Measurements from ENCODE around the gene TANC1. TPM values are rescaled to one million over a fixed set of nuclear protein-coding genes. Genes with fewer than 3 reads are reported as not detected.

TANC1 gene
- total RNA-seq, 2 experiments from 2014 or later: 0.89 to 1.1 TPM

DNA sequence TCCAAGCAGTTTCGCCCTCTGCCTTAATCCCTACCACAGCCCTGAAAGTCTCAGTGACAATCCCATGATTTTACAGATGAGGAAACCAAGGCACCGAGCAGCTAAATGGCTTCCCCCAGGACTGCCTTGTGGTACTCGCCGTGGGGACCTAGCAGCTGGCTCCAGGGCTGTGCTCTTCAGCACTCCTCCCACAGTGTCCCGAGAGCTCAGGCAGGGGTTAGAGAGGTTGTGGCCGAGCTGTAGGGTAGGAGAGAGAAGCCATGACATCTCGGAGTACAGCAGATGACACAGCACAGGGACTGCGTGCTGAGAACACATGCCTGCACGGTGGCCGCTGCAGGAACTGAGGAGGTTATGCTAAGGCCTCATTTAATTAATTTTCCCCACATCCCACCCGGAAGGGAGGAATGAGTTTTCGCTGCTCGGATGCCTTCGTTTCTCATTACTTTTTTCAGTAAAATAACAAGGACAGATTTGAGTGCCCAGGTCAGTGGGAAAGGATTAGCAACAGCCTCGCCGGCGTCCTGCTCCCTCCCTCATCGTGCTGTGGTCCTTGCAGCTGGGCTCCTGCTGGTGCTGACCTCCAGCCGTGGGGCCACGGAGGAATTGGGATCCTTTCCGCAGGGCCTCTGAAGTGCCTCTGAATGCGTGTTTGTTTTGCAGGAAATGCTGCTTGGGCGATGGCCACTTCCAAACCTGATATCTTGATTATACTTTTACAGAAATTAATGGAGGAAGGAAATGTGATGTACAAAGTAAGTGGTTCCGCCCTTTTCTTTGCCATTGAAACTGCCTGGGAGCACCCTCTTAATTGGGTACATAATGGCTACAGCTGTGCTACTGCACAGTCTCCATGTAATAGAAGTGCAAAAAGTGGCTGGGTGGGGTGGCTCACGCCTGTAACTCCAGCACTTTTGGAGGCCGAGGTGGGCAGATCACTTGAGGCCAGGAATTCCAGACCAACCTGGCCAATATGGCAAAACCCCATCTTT, 256.9 kb downstream of the TANC1 start:
- ChIA-PET POLR2A (no interaction called here), CTCF (no interaction called here)
- peaks cover 29% of the 10 kb centered on the region for H3K4me1 Mint-ChIP-seq
- peaks cover 2% of the 10 kb centered on the region for H3K27me3 Mint-ChIP-seq
- no peak for ATAC-seq
- no peaks in the 10 kb centered on the region for H3K9me3 Mint-ChIP-seq (ENCODE audit: low read depth)
- no peak overlapping the region for H3K27ac Mint-ChIP-seq
- no peak overlapping the region for H3K4me3 Mint-ChIP-seq
- no peaks in the 10 kb centered on the region for H3K36me3 Mint-ChIP-seq (ENCODE audit: low read depth)
- intact Hi-C loops (cut with DNase I, micrococcal nuclease): no loop called here
- DNase-seq: no peak

DNA sequence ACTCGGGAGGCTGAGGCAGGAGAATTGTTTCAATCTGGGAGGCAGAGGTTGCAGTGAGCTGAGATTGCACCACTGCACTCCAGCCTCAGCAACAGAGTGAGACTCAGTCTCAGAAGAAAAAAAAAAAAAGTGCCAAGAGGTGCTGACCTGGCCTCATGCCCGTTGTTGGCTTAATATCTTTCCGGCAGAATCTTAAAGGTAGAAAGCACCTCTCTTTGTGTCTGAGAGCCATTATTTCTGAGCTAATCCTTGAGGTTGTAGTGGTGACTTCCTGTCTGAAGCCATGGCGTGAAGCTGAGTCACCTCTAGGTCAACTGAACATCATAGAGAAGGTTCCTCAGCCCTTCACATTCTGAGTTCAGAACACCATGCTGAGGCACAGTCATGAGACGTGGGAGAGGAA, 257.6 kb downstream of the TANC1 start:
- DNase-seq (peak; percentile 44), ATAC-seq (peak; percentile 98)
- Mint-ChIP-seq H3K4me3 (no peak overlapping the region), H3K9me3 (ENCODE audit: low read depth) (no peaks in the 10 kb centered on the region), H3K27me3 (peaks cover 2% of the 10 kb centered on the region), H3K27ac (no peak overlapping the region), H3K36me3 (ENCODE audit: low read depth) (no peaks in the 10 kb centered on the region), H3K4me1 (peaks cover 29% of the 10 kb centered on the region)
- POLR2A ChIA-PET: no interaction called here
- intact Hi-C loops (cut with DNase I, micrococcal nuclease): no loop called here
- CTCF ChIA-PET: interaction anchor here (0.7 kb wide), 1 partner anchor 9 kb away, joined by 3 read pairs; no protein-coding TSS in a partner anchor

DNA sequence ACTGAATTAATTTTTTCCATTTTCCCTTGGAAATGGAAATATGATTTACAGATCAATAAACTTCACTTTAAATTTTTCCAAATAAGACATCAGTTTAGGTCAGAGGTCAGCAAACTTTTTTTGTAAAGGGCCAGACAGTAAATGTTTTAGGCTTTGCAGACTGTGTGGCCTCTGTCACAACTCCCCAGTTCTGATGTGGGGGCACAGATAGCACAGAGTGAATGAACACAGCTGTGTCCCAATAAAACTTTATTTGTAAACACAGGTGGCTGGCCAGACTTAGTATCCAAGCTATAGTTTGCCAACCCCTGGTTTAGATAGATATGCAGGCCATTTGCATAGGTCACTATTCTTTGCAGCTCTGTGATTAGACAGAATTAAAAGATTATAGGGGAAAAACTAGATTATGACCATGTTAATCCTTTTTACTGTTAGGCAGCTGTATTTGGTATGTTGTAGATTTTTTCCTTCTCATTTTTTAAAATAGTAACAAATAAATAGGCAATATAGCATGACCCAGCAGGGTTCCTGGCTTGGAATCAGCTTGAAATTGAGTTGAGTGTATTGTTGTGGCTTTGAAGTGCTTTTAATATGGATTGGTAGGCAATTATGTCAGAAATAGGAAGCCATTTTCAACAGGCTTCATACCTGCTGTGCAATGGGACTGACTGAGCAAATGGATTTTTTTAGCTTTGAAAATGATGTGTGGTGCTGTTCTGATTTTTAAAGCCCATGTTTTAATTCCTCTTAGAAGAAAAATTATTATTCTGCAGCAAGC, 258.4 kb downstream of the TANC1 start:
- no peak overlapping the region for H3K27ac Mint-ChIP-seq
- intact Hi-C loops (cut with DNase I, micrococcal nuclease): no loop called here
- peaks cover 2% of the 10 kb centered on the region for H3K27me3 Mint-ChIP-seq
- ATAC-seq: no peak
- ChIA-PET POLR2A (no interaction called here), CTCF (interaction anchor here (0.5 to 0.7 kb wide), 2 partner anchors 9 to 39 kb away, joined by 3 read pairs; no protein-coding TSS in a partner anchor)
- no peaks in the 10 kb centered on the region for H3K9me3 Mint-ChIP-seq (ENCODE audit: low read depth)
- H3K4me1 Mint-ChIP-seq: peaks cover 29% of the 10 kb centered on the region
- no peaks in the 10 kb centered on the region for H3K36me3 Mint-ChIP-seq (ENCODE audit: low read depth)
- no peak for DNase-seq
- H3K4me3 Mint-ChIP-seq: no peak overlapping the region

DNA sequence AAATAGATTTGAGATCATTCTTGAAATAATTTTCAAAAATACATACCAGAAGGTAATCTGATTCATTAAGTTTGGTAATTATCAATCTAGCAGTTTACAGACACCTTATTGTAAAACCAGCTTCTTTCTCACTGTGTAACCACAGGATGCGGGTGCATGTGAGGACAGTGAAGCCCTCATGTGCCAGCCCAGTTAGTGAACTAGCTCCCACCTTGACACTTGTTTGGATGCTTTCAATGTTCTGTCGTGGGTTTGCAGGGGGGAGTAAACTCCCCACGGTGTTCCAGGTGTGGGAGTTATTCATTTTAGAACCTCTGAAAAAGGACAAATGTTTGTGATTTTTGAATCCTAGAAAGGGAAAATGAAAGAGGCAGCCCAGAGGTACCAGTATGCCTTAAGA, 259.0 kb downstream of the TANC1 start:
- Mint-ChIP-seq H3K4me3 (no peak overlapping the region), H3K36me3 (ENCODE audit: low read depth) (no peaks in the 10 kb centered on the region), H3K27ac (no peak overlapping the region), H3K4me1 (peaks cover 29% of the 10 kb centered on the region), H3K27me3 (peaks cover 2% of the 10 kb centered on the region), H3K9me3 (ENCODE audit: low read depth) (no peaks in the 10 kb centered on the region)
- CTCF ChIA-PET: interaction anchor here (0.5 kb wide), 1 partner anchor 40 kb away, joined by 3 read pairs; no protein-coding TSS in a partner anchor
- DNase-seq: no peak
- intact Hi-C loops (cut with DNase I, micrococcal nuclease): no loop called here
- no peak for ATAC-seq
- POLR2A ChIA-PET: no interaction called here

DNA sequence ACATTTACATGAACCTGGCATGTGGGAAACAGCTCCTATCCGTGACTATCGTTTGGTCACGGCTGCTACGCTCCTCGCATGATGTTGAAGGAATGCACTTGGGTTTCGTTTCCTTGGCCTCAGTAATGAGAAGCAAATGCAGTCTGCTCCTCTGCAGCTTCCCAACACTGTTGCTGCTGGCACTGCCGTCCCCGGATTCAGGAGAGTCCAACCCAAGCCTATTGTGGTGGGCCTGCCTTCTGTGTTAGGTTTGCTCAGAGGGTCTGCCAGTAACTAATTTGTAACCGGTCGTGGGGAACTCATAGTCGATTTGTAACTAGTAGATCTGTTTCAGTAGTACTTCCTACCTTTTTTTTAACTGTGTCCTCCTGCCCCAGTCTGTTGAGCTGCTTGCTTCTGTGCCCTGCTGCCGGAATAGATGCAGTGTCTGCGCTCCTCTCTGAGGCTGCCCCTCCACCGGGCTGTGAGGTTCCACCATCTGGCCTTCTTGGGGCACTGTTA, 259.7 kb downstream of the TANC1 start:
- intact Hi-C loops (cut with DNase I, micrococcal nuclease): no loop called here
- no peak for ATAC-seq
- no peaks in the 10 kb centered on the region for H3K36me3 Mint-ChIP-seq (ENCODE audit: low read depth)
- peaks cover 29% of the 10 kb centered on the region for H3K4me1 Mint-ChIP-seq
- H3K27me3 Mint-ChIP-seq: peaks cover 2% of the 10 kb centered on the region
- no peak overlapping the region for H3K4me3 Mint-ChIP-seq
- no peaks in the 10 kb centered on the region for H3K9me3 Mint-ChIP-seq (ENCODE audit: low read depth)
- POLR2A ChIA-PET: no interaction called here
- no peak overlapping the region for H3K27ac Mint-ChIP-seq
- DNase-seq: no peak
- CTCF ChIA-PET: no interaction called here

DNA sequence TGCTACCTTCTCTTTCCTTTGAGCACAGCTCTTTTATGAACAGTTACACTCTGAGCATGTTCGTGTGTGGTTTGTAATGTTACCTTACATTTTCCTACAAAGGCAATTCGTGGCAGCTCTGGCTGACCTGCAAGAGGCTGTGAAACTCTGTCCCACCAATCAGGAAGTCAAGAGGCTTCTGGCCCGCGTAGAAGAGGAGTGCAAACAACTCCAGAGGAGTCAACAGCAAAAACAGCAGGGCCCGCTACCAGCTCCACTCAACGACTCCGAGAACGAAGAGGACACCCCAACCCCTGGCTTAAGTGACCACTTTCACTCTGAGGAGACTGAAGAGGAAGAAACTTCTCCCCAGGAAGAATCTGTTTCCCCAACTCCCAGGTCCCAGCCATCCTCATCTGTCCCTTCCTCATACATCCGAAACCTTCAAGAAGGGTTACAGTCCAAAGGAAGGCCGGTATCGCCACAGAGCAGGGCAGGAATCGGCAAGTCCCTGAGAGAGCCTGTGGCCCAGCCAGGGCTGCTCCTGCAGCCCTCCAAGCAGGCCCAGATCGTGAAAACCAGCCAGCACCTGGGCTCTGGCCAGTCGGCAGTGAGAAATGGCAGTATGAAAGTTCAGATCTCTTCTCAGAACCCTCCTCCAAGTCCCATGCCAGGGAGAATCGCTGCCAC, 261.2 kb downstream of the TANC1 start:
- CTCF ChIA-PET: no interaction called here
- ATAC-seq (no peak), DNase-seq (no peak)
- H3K9me3 Mint-ChIP-seq (ENCODE audit: low read depth): no peaks in the 10 kb centered on the region
- peaks cover 26% of the 10 kb centered on the region for H3K4me1 Mint-ChIP-seq
- intact Hi-C loops (cut with DNase I, micrococcal nuclease): no loop called here
- no peaks in the 10 kb centered on the region for H3K27me3 Mint-ChIP-seq
- peaks cover 3% of the 10 kb centered on the region for H3K36me3 Mint-ChIP-seq (ENCODE audit: low read depth)
- no peak overlapping the region for H3K27ac Mint-ChIP-seq
- POLR2A ChIA-PET: no interaction called here
- no peak overlapping the region for H3K4me3 Mint-ChIP-seq

DNA sequence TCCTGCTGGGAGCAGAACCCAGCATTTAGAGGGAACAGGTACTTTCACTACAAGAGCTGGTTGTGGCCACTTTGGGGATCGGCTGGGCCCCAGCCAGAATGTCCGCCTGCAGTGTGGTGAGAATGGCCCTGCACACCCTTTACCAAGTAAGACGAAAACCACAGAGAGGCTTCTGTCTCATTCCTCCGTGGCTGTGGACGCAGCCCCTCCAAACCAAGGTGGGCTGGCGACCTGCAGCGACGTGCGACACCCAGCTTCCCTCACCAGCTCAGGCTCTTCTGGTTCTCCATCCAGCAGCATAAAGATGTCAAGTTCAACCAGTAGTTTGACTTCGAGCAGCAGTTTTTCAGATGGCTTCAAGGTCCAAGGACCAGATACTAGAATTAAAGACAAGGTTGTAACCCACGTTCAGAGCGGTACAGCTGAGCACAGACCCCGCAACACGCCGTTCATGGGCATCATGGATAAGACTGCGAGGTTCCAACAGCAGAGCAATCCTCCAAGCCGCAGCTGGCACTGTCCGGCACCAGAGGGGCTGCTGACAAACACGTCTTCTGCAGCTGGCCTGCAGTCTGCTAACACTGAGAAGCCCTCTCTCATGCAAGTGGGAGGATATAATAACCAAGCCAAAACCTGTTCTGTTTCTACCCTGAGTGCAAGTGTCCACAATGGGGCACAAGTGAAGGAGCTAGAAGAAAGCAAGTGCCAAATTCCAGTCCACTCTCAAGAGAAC, 261.9 kb downstream of the TANC1 start:
- intact Hi-C loops (cut with DNase I, micrococcal nuclease): no loop called here
- Mint-ChIP-seq H3K36me3 (ENCODE audit: low read depth) (peaks cover 3% of the 10 kb centered on the region), H3K27ac (no peak overlapping the region), H3K9me3 (ENCODE audit: low read depth) (no peaks in the 10 kb centered on the region), H3K27me3 (no peaks in the 10 kb centered on the region), H3K4me1 (peaks cover 26% of the 10 kb centered on the region), H3K4me3 (no peak overlapping the region)
- CTCF ChIA-PET: no interaction called here
- no peak for ATAC-seq
- no peak for DNase-seq
- POLR2A ChIA-PET: no interaction called here

DNA sequence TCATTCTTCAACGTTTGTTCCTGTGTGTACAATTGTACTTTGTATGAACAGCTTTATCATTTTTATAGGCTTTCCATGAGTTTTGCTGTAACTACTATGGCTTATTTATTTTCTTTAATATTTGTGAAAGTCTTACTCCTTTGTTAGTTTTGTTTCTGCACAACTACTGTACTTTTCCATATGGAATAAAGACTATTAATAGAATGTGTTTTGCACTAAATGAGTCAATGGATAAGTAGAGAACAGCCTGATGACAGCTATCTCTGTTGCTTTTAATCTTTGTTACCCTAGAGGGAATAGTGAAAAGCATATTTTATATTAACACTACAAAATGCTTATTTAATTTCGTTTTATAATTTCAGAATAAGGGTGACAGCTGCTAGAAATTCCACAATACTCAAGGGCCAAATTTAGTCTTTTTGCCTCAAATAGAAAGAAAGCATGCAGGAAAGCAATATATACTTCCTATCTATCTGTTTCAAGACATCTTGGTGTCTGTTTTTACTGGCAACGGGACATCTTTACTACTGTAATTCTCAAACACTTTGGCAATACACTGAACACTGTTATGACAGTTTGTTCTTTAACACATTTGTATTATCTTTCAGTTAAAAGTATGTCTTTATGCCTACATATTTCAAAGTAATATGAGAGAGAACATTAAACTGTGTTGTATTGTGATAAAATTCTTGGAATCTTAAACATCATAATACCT, 264.2 kb downstream of the TANC1 start:
- Mint-ChIP-seq H3K4me1 (peaks cover 11% of the 10 kb centered on the region), H3K27me3 (no peaks in the 10 kb centered on the region), H3K27ac (no peak overlapping the region), H3K4me3 (no peak overlapping the region), H3K9me3 (ENCODE audit: low read depth) (no peaks in the 10 kb centered on the region), H3K36me3 (ENCODE audit: low read depth) (peaks cover 3% of the 10 kb centered on the region)
- ATAC-seq: no peak
- DNase-seq: no peak
- CTCF ChIA-PET: interaction anchor here (0.7 to 1.1 kb wide), 2 partner anchors 735 to 1067 kb away, joined by 3 read pairs; no protein-coding TSS in a partner anchor
- intact Hi-C loops (cut with DNase I, micrococcal nuclease): no loop called here
- POLR2A ChIA-PET: no interaction called here

DNA sequence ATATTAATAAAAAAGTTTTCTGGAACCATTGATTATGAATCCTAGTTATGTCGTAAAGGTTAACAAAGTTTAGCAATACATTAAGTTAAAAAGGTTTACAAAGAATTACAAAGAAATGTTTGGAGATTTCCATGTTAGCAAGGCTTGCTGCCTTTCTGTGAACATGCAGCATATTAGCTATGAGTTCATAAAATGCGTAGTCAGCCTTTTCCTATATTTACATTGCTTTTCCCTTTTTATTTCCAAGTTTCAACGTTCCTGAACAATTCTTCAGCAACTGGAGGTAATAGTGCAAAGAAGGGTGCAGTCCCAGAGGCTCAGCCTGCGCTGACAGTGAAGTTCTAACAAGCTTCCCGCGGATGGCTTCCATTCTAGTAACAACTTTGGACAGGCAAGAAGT, 266.4 kb downstream of the TANC1 start:
- intact Hi-C loops (cut with DNase I, micrococcal nuclease): no loop called here
- no peak for ATAC-seq
- DNase-seq: no peak
- no peaks in the 10 kb centered on the region for H3K27me3 Mint-ChIP-seq
- H3K36me3 Mint-ChIP-seq (ENCODE audit: low read depth): peaks cover 7% of the 10 kb centered on the region
- no peaks in the 10 kb centered on the region for H3K9me3 Mint-ChIP-seq (ENCODE audit: low read depth)
- H3K4me3 Mint-ChIP-seq: no peak overlapping the region
- POLR2A ChIA-PET: interaction anchor here (0.6 kb wide), 1 partner anchor 292 kb away, joined by 6 read pairs; no protein-coding TSS in a partner anchor
- no peak overlapping the region for H3K27ac Mint-ChIP-seq
- CTCF ChIA-PET: interaction anchor here (0.6 to 0.9 kb wide), 2 partner anchors 8 to 15 kb away, joined by 3 read pairs; no protein-coding TSS in a partner anchor
- no peaks in the 10 kb centered on the region for H3K4me1 Mint-ChIP-seq

DNA sequence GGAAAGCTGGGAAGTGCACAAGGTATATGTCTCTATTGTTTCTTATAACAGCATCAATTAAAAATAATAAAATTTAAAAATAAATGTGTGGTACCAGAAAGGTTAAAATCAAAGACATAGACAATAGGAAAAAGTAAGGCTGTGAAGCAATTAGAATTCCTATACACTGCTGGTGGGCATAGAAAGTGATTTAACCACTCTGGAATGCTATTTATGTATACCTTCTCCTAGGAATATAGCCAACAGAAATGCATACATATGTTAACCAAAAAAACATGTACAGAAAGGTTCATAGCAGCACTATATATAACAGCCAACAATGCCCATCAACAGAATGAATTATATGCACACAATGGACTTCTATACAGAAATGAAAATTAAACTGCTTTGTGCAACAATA, 275.1 kb downstream of the TANC1 start:
- ChIA-PET CTCF (no interaction called here), POLR2A (no interaction called here)
- Mint-ChIP-seq H3K36me3 (ENCODE audit: low read depth) (peaks cover 44% of the 10 kb centered on the region), H3K27ac (no peak overlapping the region), H3K9me3 (ENCODE audit: low read depth) (no peaks in the 10 kb centered on the region), H3K4me1 (no peaks in the 10 kb centered on the region), H3K27me3 (no peaks in the 10 kb centered on the region), H3K4me3 (no peak overlapping the region)
- intact Hi-C loops (cut with DNase I, micrococcal nuclease): no loop called here
- ATAC-seq (no peak), DNase-seq (no peak)

Measured in activated CD4-positive, alpha-beta T cell treated with anti-CD3 and anti-CD28 coated beads for 36 hours (primary cell).